CD4-positive, alpha-beta T cell (primary cell): Measurements from ENCODE around the gene GPSM1. TPM values are rescaled to one million over a fixed set of nuclear protein-coding genes. Genes with fewer than 3 reads are reported as not detected.

ENCODE experiments used
- ATAC-seq: fragments of 200-7000 bp; cut with Tn5 transposase; one replicate; pipeline ENCODE4 v1.10.0; 2022; ENCODE audit warnings: mild to moderate bottlenecking; ENCODE audit not compliant: poor library complexity
- CTCF ChIA-PET: fragments of 350-600 bp; sonication (Branson Sonifier 250); formaldehyde crosslinking; loops from one replicate; lab custom pipeline; 2021; ENCODE audit warnings: antibody characterized with exemption, inconsistent platforms; lab: Charles Lee
- POLR2A ChIA-PET: fragments of 350-600 bp; sonication (Branson Sonifier 250); formaldehyde crosslinking; loops from one replicate; lab custom pipeline; 2021; ENCODE audit warnings: antibody characterized with exemption, inconsistent platforms; lab: Charles Lee
- DNase-seq, 14 experiments: peaks; one replicate each; pipeline ENCODE4 v3.0.0-alpha.2; 2013 to 2020; ENCODE audit warnings: mixed read lengths in 2 of 14
- H3K27ac ChIP-seq, 2 donors: one replicate each; pipeline versions ENCODE4 v1.5.1 to v1.7.0; 2013; ENCODE audit warnings: low read length in 2 of 2, low read depth in 1 of 2, mild to moderate bottlenecking in 1 of 2
- H3K27me3 ChIP-seq, 2 experiments: 1 replicate in 1 of 2; 2 replicates in 1 of 2; pipeline versions ENCODE4 v1.6.1 to v1.7.0; 2013; ENCODE audit warnings: low read length in 2 of 2, control low read depth in 1 of 2, mild to moderate bottlenecking in 1 of 2, moderate library complexity in 1 of 2; ENCODE audit not compliant: insufficient read depth in 2 of 2, control insufficient read depth in 1 of 2
- H3K36me3 ChIP-seq: one replicate; pipeline ENCODE4 v1.6.1; 2013; ENCODE audit warnings: low read length, control low read depth; ENCODE audit not compliant: insufficient read depth
- H3K4me1 ChIP-seq: one replicate; pipeline ENCODE4 v1.6.1; 2013; ENCODE audit warnings: low read length, control low read depth; ENCODE audit not compliant: insufficient read depth
- H3K4me3 ChIP-seq: one replicate; pipeline ENCODE4 v1.5.1; 2013; ENCODE audit warnings: mild to moderate bottlenecking, low read length, moderate library complexity
- H3K9me3 ChIP-seq, 2 experiments: 1 replicate in 1 of 2; 2 replicates in 1 of 2; pipeline versions ENCODE4 v1.6.1 to v1.7.0; 2013; ENCODE audit warnings: low read length in 2 of 2, mild to moderate bottlenecking in 2 of 2, control low read depth in 1 of 2, moderate library complexity in 1 of 2; ENCODE audit not compliant: control insufficient read depth in 1 of 2, insufficient read depth in 1 of 2
- H3K27ac Mint-ChIP-seq: one replicate; pipeline ENCODE4 v1.8.0; 2020; ENCODE audit warnings: mixed read lengths
- H3K27me3 Mint-ChIP-seq: one replicate; pipeline ENCODE4 v1.8.0; 2021; ENCODE audit warnings: mixed read lengths
- H3K36me3 Mint-ChIP-seq: one replicate; pipeline ENCODE4 v1.8.0; 2021; ENCODE audit warnings: low read depth, mixed read lengths
- H3K4me1 Mint-ChIP-seq: one replicate; pipeline ENCODE4 v1.8.0; 2021; ENCODE audit warnings: low read depth, mixed read lengths
- H3K4me3 Mint-ChIP-seq: one replicate; pipeline ENCODE4 v1.8.0; 2020; ENCODE audit warnings: mild to moderate bottlenecking, mixed read lengths
- H3K9me3 Mint-ChIP-seq: one replicate; pipeline ENCODE4 v1.8.0; 2020; ENCODE audit warnings: mixed read lengths
- CTCF ChIP-seq: fragments of 200-600 bp; IDR thresholded peaks from one replicate; pipeline ENCODE4 v1.8.0; 2022; ENCODE audit warnings: antibody characterized with exemption, mild to moderate bottlenecking
- intact Hi-C, 2 experiments: fragments of 100-400 bp; cut with DNase I in 1 of 2; cut with micrococcal nuclease in 1 of 2; formaldehyde crosslinking; loops; one replicate each; pipeline versions ENCODE4 v1.15.1 to v1.9.0; 2023 to 2025; cut with DNase I, micrococcal nuclease
- total RNA-seq, 174 experiments: library from RNA in 2 of 174; stranded (reverse) in 2 of 174; gene quantifications; one replicate each; pipeline ENCODE4 v1.2.3 and lab custom pipeline; 2021 to 2026

The GPSM1 gene
- total RNA-seq, 2 experiments from 2014 or later: 7.7 to 8.6 TPM

DNA sequence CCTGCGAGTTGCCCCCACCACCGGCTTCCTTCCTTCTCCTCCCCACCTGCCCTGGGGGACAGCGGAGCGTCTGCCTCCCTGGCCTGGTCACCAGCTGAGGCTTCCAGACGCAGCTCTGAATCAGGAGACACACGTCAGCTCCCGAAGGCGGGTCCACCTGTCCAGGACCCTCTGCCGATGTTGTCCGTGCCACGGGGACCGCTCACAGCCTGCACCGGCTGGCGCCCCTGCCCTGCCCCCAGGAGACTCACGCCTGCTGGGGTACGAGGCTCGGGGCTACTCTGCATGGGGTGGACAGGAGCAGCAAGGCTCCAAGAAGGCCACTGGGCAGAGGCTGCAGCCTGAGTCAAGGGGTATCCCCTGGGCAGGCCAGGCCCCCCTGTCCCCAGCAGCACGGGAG, 21.5 kb upstream of the GPSM1 start:
- Mint-ChIP-seq H3K9me3 (no peaks in the 10 kb centered on the region), H3K36me3 (no peaks in the 10 kb centered on the region), H3K4me1 (peaks cover 5% of the 10 kb centered on the region), H3K4me3 (no peak overlapping the region), H3K27ac (no peak overlapping the region), H3K27me3 (no peaks in the 10 kb centered on the region)
- Histone ChIP-seq H3K36me3 (no peaks in the 10 kb centered on the region), H3K27ac (no peak overlapping the region), H3K4me3 (no peak overlapping the region), H3K27me3 (peaks cover 13 to 16% of the 10 kb centered on the region in 2 experiments), H3K9me3 (peaks cover 0 to 6% of the 10 kb centered on the region in 2 experiments), H3K4me1 (peaks cover 7% of the 10 kb centered on the region)
- TF ChIP-seq CTCF: no peak
- DNase-seq (no peak), ATAC-seq (no peak)
- ChIA-PET POLR2A (no interaction called here), CTCF (no interaction called here)
- intact Hi-C loops: no loop called here

- CTCF ChIA-PET: no interaction called here
These were observed 20.8 kb upstream of the GPSM1 start for GRCh38 chr9:136306211-136307208.

DNA sequence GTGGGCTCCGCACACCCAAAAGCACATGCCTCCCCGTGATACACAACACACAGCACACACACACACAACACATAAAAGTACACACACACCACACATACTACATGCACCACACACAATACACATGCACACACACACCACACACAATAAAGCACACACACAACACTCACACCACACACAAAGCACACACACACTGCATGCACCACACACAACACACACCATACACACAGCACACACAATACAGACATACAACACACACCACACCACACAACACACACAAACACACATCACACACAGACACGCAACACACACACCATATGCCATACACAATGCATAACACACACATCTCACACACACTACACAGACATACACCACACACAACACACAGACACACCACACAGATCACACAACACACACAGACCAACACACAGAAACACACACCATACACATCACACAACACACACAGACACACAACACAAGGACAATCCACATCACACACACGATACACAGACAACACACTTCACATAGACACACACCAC, 20.1 kb upstream of the GPSM1 start:
- DNase-seq (no peak), ATAC-seq (no peak)
- Histone ChIP-seq H3K27ac (no peak overlapping the region), H3K4me3 (no peak overlapping the region), H3K9me3 (peaks cover 0 to 6% of the 10 kb centered on the region in 2 experiments), H3K36me3 (no peaks in the 10 kb centered on the region), H3K27me3 (peaks cover 20 to 22% of the 10 kb centered on the region in 2 experiments), H3K4me1 (peaks cover 16% of the 10 kb centered on the region)
- no peak overlapping the region for H3K27ac Mint-ChIP-seq
- H3K36me3 Mint-ChIP-seq: no peaks in the 10 kb centered on the region
- POLR2A ChIA-PET: no interaction called here
- H3K9me3 Mint-ChIP-seq: no peaks in the 10 kb centered on the region
- no peak overlapping the region for H3K4me3 Mint-ChIP-seq
- H3K27me3 Mint-ChIP-seq: no peaks in the 10 kb centered on the region
- no peak for TF ChIP-seq CTCF
- intact Hi-C loops: no loop called here
- CTCF ChIA-PET: no interaction called here
- H3K4me1 Mint-ChIP-seq: peaks cover 5% of the 10 kb centered on the region

More at GRCh38 chr9:136306211-136307208, 20.8 kb upstream of the GPSM1 start:
- Mint-ChIP-seq H3K27ac (no peak overlapping the region), H3K27me3 (no peaks in the 10 kb centered on the region), H3K36me3 (no peaks in the 10 kb centered on the region), H3K4me3 (no peak overlapping the region), H3K9me3 (no peaks in the 10 kb centered on the region), H3K4me1 (peaks cover 5% of the 10 kb centered on the region)
- no peak for TF ChIP-seq CTCF
- peaks cover 20% of the 10 kb centered on the region in 2 experiments for H3K27me3 ChIP-seq
- H3K4me1 ChIP-seq: peaks cover 11% of the 10 kb centered on the region
- POLR2A ChIA-PET: no interaction called here
- no peak overlapping the region for H3K4me3 ChIP-seq
- DNase-seq (no peak), ATAC-seq (no peak)
- intact Hi-C loops: no loop called here
- H3K27ac ChIP-seq: no peak overlapping the region
- H3K36me3 ChIP-seq: no peaks in the 10 kb centered on the region
- H3K9me3 ChIP-seq: peaks cover 0 to 6% of the 10 kb centered on the region in 2 experiments
